IPS-18c (cell line): ENCODE results near the gene GALNT9.
"Not testable (repeated sequence)": the region's sequence is repeated elsewhere in the genome, so short reads cannot be mapped to it uniquely, and the experiment has no call there.

ENCODE experiments used
- H3K4me3 ChIP-seq: 2 replicates; pipeline ENCODE4 v1.7.0; 2013; ENCODE audit warnings: low read depth, mild to moderate bottlenecking, low read length, moderate library complexity; ENCODE audit not compliant: insufficient read depth
- H3K9me3 ChIP-seq: one replicate; pipeline ENCODE4 v1.6.1; 2013; ENCODE audit warnings: mild to moderate bottlenecking, low read length, moderate library complexity; ENCODE audit not compliant: control insufficient read depth, insufficient read depth

Gene GALNT9

GRCh38 chr12:132259872-132260695 lies 69.3 kb downstream of the GALNT9 start:
- Histone ChIP-seq H3K4me3 (no peak overlapping the region), H3K9me3 (no peaks in the 10 kb centered on the region)

DNA sequence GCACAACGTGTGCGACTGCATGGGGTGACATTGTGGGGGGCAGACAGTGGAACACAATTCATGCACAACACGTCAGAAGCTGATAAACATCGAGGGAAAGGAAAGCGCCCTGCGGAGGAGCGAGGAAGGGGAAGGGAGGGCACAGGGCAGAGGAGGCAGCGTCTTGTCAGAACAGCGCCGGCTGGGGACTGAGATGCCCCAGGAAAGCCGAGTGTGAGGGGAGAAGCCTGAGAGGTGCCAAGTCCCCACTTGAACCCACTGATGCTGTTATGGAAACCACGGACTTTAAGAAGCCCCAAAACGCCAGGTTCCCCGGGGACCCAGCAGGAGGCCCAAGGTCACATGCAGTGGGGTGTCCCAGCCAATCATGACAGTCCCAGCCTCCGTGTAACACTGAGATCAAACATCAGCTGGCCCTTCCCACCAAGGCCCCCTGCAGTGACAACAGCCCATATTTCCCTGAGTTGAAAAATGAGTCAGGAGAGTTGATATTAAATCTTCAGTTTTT lies 70.0 kb downstream of the GALNT9 start:
- Histone ChIP-seq H3K9me3 (no peaks in the 10 kb centered on the region), H3K4me3 (no peak overlapping the region)

GRCh38 chr12:132258543-132258942 lies 70.8 kb downstream of the GALNT9 start:
- H3K9me3 ChIP-seq, result no peaks in the 10 kb centered on the region
- no peak overlapping the region for H3K4me3 ChIP-seq

DNA sequence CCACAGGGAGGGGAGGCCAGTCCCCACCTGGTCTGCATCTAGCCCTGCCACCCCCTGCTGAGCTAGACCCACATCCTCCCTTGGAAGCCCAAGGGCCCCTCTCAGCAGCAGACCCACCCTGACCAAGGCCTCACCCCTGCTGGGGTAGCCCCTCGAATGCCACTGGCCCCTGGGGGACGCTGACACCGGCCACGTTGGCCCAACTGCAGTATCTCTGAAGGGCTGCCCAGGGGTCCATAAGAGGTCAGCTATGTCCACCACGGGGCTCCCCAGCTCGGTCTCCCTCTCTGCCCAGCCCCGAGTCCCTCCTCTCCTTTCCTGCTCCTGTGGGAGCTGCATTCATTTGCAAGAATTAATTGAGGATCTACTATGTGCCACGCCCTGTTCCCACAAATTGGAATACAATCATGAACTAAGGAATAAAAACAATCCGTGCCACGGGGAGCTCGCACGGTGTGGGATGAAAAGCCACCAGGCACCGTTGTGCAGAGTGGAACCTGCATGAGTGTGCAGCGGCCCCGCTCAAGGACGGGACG lies 71.4 kb downstream of the GALNT9 start:
- no peaks in the 10 kb centered on the region for H3K9me3 ChIP-seq
- no peak overlapping the region for H3K4me3 ChIP-seq

DNA sequence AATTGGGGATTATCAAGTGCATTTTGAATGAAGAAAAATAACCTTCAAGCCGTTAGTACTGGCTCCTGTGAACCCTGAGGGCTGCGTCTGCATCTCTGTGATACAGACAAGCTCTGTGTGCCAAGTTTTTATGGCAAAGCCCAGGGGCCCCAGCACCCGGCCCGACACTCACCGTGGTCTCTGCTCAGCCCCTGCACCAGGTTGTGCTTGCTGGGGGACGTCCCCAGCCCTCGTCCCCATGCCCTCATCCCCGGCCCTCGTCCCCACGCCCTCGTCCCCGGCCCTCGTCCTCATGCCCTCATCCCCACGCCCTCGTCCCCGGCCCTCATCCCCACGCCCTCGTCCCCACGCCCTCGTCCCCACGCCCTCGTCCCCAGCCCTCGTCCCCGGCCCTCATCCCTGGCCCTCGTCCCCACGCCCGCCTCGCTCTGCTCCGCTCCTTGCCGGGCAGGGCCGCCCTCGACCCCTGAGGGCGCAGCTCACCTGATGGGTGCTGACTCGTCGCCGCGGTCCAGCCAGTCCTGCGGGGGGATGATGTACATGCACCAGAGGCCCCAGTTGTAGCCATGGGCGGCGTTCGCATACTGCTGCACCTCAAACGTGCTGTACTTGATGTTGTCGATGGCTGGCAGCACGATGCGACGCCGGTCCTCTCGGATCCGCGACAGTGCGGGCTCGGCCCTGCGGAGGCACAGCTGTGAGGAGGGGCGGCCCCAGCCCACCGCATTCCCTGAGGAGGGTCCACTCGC lies 72.0 kb downstream of the GALNT9 start:
- no peak overlapping the region for H3K4me3 ChIP-seq
- H3K9me3 ChIP-seq, result no peaks in the 10 kb centered on the region

GRCh38 chr12:132256646-132257045 lies 72.7 kb downstream of the GALNT9 start:
- H3K9me3 ChIP-seq, result no peaks in the 10 kb centered on the region
- no peak overlapping the region for H3K4me3 ChIP-seq

- no peaks in the 10 kb centered on the region for H3K9me3 ChIP-seq
These were observed 73.7 kb downstream of the GALNT9 start for GRCh38 chr12:132255642-132256041.

GRCh38 chr12:132253698-132254480 lies 75.5 kb downstream of the GALNT9 start:
- H3K4me3 ChIP-seq, result no peak overlapping the region

More at GRCh38 chr12:132255642-132256041, 73.7 kb downstream of the GALNT9 start:
- no peak overlapping the region for H3K4me3 ChIP-seq

DNA sequence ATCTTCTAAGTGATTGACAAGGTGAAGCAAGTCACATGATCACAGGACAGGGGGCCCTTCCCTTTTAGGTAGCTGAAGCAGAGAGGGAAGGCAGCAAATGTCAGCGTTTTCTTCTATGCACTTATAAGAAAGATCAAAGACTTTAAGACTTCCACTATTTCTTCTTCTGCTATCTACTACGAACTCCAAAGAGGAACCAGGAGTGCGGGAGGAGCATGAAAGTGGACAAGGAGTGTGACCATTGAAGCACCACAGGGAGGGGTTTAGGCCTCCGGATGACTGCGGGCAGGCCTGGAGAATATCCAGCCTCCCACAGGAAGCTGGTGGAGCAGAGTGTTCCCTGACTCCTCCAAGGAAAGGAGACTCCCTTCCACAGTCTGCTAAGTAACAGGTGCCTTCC lies 76.4 kb downstream of the GALNT9 start:
- not testable (repeated sequence) for H3K9me3 ChIP-seq

More at GRCh38 chr12:132253698-132254480, 75.5 kb downstream of the GALNT9 start:
- no peaks in the 10 kb centered on the region for H3K9me3 ChIP-seq

DNA sequence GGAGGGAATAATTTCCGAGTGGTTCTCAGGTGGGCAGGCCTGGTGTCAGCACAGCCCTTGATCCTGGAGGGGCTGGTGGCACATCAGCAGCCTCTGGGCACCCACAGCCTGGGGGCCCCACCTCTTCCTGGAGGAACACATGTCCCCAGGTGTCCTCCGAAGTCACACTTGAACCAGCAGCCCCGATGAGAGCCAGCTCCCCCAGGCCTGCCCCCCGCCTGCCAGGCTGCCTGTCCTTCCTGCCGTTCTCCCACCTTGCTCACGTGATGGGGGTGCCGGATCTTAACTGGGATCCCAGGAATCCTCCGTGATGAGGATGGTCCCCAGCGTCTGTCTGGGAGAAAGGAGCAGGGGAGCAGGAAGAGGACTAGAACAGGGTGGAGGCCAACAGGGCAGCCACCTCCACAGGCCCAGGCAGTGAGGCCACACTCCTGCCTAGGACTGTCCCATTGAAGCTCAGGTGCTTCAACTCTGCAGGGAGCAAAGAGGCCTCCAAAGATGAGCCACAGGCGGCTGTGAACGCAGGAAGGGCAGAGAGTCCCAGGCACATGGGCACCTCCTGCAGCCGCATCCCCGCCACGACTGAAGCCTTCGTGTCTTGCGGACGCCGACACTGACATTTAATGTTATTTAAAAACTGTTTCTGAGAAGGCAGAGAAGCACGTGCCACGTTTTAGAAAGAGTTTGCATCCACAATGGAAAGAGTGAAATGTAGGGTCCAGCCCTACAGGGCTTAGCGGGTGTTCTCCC lies 77.5 kb downstream of the GALNT9 start:
- Histone ChIP-seq H3K9me3 (peaks cover 2% of the 10 kb centered on the region), H3K4me3 (no peak overlapping the region)

More for the DNA sequence above, 76.4 kb downstream of the GALNT9 start:
- not testable (repeated sequence) for H3K4me3 ChIP-seq

DNA sequence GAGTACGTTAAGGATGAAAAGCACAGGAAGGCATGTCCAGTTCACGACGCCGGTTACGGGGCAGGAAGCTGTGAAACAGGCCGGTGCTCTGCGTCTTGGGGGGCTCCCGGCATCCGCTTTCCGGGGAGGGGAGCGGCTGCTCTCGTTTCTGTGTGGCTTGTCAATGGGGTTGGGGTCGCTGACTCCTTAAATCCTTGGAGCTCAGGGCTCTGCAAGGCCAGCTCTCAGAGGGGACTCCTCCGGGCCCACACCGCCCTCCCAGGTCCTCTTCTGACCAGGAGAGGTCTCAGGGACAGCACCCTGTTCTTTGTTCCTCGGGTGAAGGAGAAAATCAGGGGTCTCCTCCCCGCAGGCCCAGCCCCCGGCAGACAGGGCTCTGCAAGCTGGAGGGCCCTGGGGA lies 78.1 kb downstream of the GALNT9 start:
- Histone ChIP-seq H3K4me3 (no peak overlapping the region), H3K9me3 (peaks cover 2% of the 10 kb centered on the region)

- Histone ChIP-seq H3K9me3 (peaks cover 2% of the 10 kb centered on the region), H3K4me3 (no peak overlapping the region)
These were observed 78.7 kb downstream of the GALNT9 start for GRCh38 chr12:132250707-132251106.

DNA sequence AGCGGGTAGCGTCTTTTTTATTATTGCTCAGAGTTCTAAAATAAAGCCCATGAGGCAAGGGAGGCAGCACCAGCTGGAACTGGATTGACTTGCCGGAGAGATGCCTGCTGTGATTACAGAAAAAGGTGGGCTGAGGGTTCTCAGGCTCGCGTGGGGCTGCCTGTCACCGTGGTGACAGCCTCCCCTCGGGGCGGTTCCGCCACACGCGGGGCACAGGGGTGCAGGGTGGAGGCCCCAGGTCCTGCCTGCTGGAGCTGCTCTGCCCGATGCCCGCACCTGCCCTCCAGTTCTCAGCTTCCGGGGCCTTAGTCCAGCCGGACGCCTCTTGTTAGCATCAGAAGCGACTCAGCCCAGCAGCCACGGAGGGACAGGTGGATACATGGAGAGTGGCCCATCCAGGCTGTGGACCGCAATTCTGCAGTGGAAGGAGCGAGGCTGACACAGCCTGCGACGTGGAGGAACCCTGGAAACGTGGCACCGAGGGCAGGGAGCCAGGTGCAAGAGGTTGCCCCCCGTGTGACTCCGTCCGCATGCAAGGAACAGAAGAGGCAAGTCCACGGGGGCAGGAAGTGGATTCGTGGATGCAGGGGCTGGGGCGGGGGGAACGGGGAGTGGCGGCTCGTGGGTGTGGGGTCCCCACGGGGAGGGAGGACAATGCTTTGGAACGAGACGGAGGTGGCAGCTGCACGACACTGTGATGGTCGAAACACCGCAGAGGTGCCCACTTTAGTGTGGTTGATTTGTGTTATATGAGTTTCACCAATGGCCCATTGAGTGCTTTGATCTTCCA lies 79.5 kb downstream of the GALNT9 start:
- H3K9me3 ChIP-seq, result peaks cover 2% of the 10 kb centered on the region
- H3K4me3 ChIP-seq, result no peak overlapping the region

- Histone ChIP-seq H3K4me3 (no peak overlapping the region), H3K9me3 (peaks cover 2% of the 10 kb centered on the region)
These were observed 80.8 kb downstream of the GALNT9 start for GRCh38 chr12:132248453-132249167.

DNA sequence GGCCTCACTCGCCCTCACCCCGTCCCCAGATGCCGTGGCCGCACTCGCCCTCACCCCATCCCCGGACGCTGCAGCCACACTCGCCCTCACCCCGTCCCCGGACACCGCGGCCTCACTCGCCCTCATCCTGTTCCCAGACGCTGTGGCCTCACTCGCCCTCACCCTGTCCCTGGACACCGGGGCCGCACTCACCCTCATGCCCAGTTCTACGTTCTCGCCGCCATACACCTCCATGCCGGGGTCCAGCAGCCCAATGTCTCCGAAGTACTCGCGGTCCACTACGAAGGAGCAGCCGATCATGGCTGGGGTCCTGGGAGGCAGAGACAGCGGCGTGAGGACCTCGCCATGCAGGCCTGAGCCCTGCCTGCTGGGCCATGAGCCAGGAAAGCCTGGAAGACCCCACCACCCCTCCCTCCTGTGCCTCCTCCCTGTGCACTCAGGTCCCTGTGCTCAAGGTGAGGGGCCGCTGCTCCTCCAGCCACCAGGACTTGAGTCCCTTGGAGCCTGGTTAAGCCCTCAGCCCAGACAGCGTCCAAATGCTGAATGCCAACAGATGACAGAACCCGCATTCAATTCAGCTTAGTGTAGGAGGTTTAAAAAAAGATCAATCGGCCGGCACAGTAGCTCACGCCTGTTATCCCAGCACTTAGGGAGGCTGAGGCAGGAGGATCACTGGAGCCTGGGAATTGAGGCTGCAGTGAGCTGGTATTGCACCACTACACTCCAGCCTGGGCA lies 81.5 kb downstream of the GALNT9 start:
- H3K4me3 ChIP-seq, result no peak overlapping the region
- peaks cover 2% of the 10 kb centered on the region for H3K9me3 ChIP-seq
